HepG2 (cell line): Measurements from ENCODE around the gene PCNT. TPM values are rescaled to one million over a fixed set of nuclear protein-coding genes. Genes with fewer than 3 reads are reported as not detected.

Source experiments
- ATAC-seq: fragments of 200-7000 bp; cut with Tn5 transposase; 3 replicates; pipeline ENCODE4 v1.9.1; 2020; ENCODE audit warnings: mild to moderate bottlenecking, moderate library complexity
- BruUV-seq: library from RNA; stranded (reverse); fragments of 400-500 nt; replicated peaks from 2 replicates; lab custom pipeline; 2021; lab: Mats Ljungman, UMichigan
- CTCF ChIA-PET: fragments of 300-600 bp; formaldehyde crosslinking; extraction: SDS; loops from one replicate; lab custom pipeline; 2021; ENCODE audit warnings: low total read pairs, inconsistent platforms, low intra/inter-chr PET ratio; lab: Yijun Ruan, JAX
- POLR2A ChIA-PET: fragments of 350-600 bp; sonication (Branson Sonifier 250); formaldehyde crosslinking; loops from one replicate; lab custom pipeline; 2020; ENCODE audit warnings: antibody characterized with exemption, inconsistent platforms; lab: Yijun Ruan, JAX
- DNase-seq: peaks from one replicate; pipeline ENCODE4 v3.0.0-alpha.2; 2015; ENCODE audit warnings: low spot score
- FAIRE-seq: peaks from 3 replicates; lab custom pipeline; 2011; peaks lifted over from hg19 to GRCh38; lab: Jason Lieb, UNC
- H2AFZ ChIP-seq: one replicate; pipeline ENCODE4 v1.6.1; 2011; ENCODE audit warnings: low read length, inconsistent platforms
- H3K27ac ChIP-seq: fragments of 300-600 bp; 3 replicates; pipeline ENCODE4 v1.8.0; 2011; ENCODE audit warnings: mixed run types, mild to moderate bottlenecking, mixed read lengths, low read length, inconsistent platforms; ENCODE audit not compliant: insufficient read depth; ENCODE audit errors: extremely low read length
- H3K27me3 ChIP-seq, 2 experiments: fragments of 200-600 bp in 1 of 2; 2 replicates in 1 of 2; 3 replicates in 1 of 2; pipeline versions ENCODE4 v1.6.0 to v1.8.0; 2011; ENCODE audit warnings: low read length in 2 of 2, mild to moderate bottlenecking in 2 of 2, moderate library complexity in 2 of 2, inconsistent platforms in 1 of 2; ENCODE audit not compliant: insufficient read depth in 2 of 2, control insufficient read depth in 1 of 2
- H3K36me3 ChIP-seq, 2 experiments: fragments of 200-600 bp in 1 of 2; replicated peaks in 1 of 2; 2 replicates in 1 of 2; 3 replicates in 1 of 2; pipeline versions ENCODE4 v1.5.1 to v1.8.0; 2011; ENCODE audit warnings: low read length in 2 of 2, inconsistent platforms in 1 of 2; ENCODE audit not compliant: insufficient read depth in 2 of 2, control insufficient read depth in 1 of 2
- H3K4me1 ChIP-seq: 2 replicates; pipeline ENCODE4 v1.5.1; 2012; ENCODE audit warnings: low read length, inconsistent platforms; ENCODE audit not compliant: insufficient read depth
- H3K4me2 ChIP-seq: 2 replicates; pipeline ENCODE4 v1.6.0; 2011; ENCODE audit warnings: low read depth, low read length, inconsistent platforms
- H3K4me3 ChIP-seq, 3 experiments: fragments of 200-600 bp in 1 of 3; sonication (generic), shearing (Covaris generic) in 1 of 3; replicated peaks in 1 of 3; 2 replicates each; pipeline ENCODE4 v1.5.1; 2011 to 2016; ENCODE audit warnings: low read length in 3 of 3, inconsistent platforms in 2 of 3, low read depth in 2 of 3, mild to moderate bottlenecking in 2 of 3, control low read depth in 1 of 3, mixed read lengths in 1 of 3; ENCODE audit not compliant: insufficient read depth in 1 of 3
- H3K79me2 ChIP-seq: one replicate; pipeline ENCODE4 v1.6.1; 2011; ENCODE audit warnings: low read length, inconsistent platforms; ENCODE audit not compliant: insufficient read depth
- H3K9ac ChIP-seq: 2 replicates; pipeline ENCODE4 v1.6.0; 2011; ENCODE audit warnings: mild to moderate bottlenecking, low read depth, low read length, inconsistent platforms; ENCODE audit not compliant: insufficient read depth
- H3K9me3 ChIP-seq: 2 replicates; pipeline ENCODE4 v1.5.1; 2012; ENCODE audit warnings: mild to moderate bottlenecking, low read length
- H4K20me1 ChIP-seq: 2 replicates; pipeline ENCODE4 v1.6.0; 2011; ENCODE audit warnings: inconsistent platforms, mild to moderate bottlenecking, low read length, moderate library complexity; ENCODE audit not compliant: insufficient read depth
- ARNTL ChIP-seq: sonication (generic); formaldehyde crosslinking; IDR thresholded peaks from 2 replicates; pipeline ENCODE4 v1.4.0; 2020; ENCODE audit warnings: mild to moderate bottlenecking, missing genetic modification reagents
- GFI1 ChIP-seq: sonication (generic); formaldehyde crosslinking; IDR thresholded peaks from 2 replicates; pipeline ENCODE4 v1.5.0; 2020; ENCODE audit warnings: missing genetic modification reagents, mild to moderate bottlenecking, borderline replicate concordance
- HHEX ChIP-seq: IDR thresholded peaks from 2 replicates; pipeline ENCODE4 v1.6.1; 2016; ENCODE audit warnings: control low read depth
- HINFP ChIP-seq: sonication (generic); formaldehyde crosslinking; IDR thresholded peaks from 2 replicates; pipeline ENCODE4 v1.4.0; 2020; ENCODE audit warnings: low read depth, mild to moderate bottlenecking, missing genetic modification reagents
- HNRNPLL ChIP-seq: fragments of 200-400 bp; formaldehyde crosslinking; IDR thresholded peaks from 2 replicates; pipeline ENCODE4 v1.6.1; 2017; ENCODE audit warnings: mild to moderate bottlenecking, low read depth, low read length; ENCODE audit not compliant: poor library complexity, severe bottlenecking
- KLF13 ChIP-seq: sonication (generic); formaldehyde crosslinking; IDR thresholded peaks from 2 replicates; pipeline ENCODE4 v1.4.0; 2020; ENCODE audit warnings: mild to moderate bottlenecking, missing genetic modification reagents
- MAF1 ChIP-seq: sonication (generic); formaldehyde crosslinking; IDR thresholded peaks from 2 replicates; pipeline ENCODE4 v1.5.0; 2020; ENCODE audit warnings: missing genetic modification reagents, borderline replicate concordance
- PAF1 ChIP-seq: IDR thresholded peaks from 2 replicates; pipeline ENCODE4 v1.6.1; 2016; ENCODE audit warnings: missing genetic modification reagents, missing compliant biosample characterization
- SALL2 ChIP-seq: sonication (generic); formaldehyde crosslinking; IDR thresholded peaks from 2 replicates; pipeline ENCODE4 v1.8.1; 2023; ENCODE audit warnings: mild to moderate bottlenecking, missing genetic modification reagents, inconsistent platforms
- THAP11 ChIP-seq: IDR thresholded peaks from 2 replicates; pipeline ENCODE4 v1.6.1; 2016; ENCODE audit warnings: missing biosample characterization, missing genetic modification reagents
- TP53 ChIP-seq: sonication (generic); formaldehyde crosslinking; conservative IDR thresholded peaks from 2 replicates; pipeline ENCODE4 v1.4.0; 2020; ENCODE audit warnings: missing genetic modification reagents
- ZBTB20 ChIP-seq: sonication (generic); formaldehyde crosslinking; IDR thresholded peaks from 2 replicates; pipeline ENCODE4 v1.8.1; 2023; ENCODE audit warnings: missing genetic modification reagents, low read depth, mild to moderate bottlenecking, borderline replicate concordance
- ZBTB7B ChIP-seq: sonication (generic); formaldehyde crosslinking; IDR thresholded peaks from 2 replicates; pipeline ENCODE4 v1.4.0; 2020; ENCODE audit warnings: missing genetic modification reagents
- ZNF567 ChIP-seq: sonication (generic); formaldehyde crosslinking; IDR thresholded peaks from 2 replicates; pipeline ENCODE4 v1.8.1; 2023; ENCODE audit warnings: mild to moderate bottlenecking, missing genetic modification reagents, borderline replicate concordance
- ZNF678 ChIP-seq: sonication (generic); formaldehyde crosslinking; IDR thresholded peaks from 2 replicates; pipeline ENCODE4 v1.4.0; 2020; ENCODE audit warnings: mild to moderate bottlenecking, missing genetic modification reagents
- WGBS: methylation state at CpG from one replicate; pipeline ENCODE4 v1.1.6; 2017; ENCODE audit warnings: low lambda C conversion rate; 5-methylcytosine and 5-hydroxymethylcytosine counted together
- in situ Hi-C: cut with HindIII; loops from 2 replicates; pipeline ENCODE4 v1.10.0; 2017; ENCODE audit warnings: low pct_unique_long_range_greater_than_20kb; ENCODE audit not compliant: extremely low pct_ligation_motif_present
- intact Hi-C: fragments of 100-400 bp; cut with micrococcal nuclease; formaldehyde crosslinking; loops from one replicate; pipeline ENCODE4 v1.10.0; 2022; ENCODE audit not compliant: unreplicated experiment
- polyA plus RNA-seq, 8 experiments: library from polyadenylated mRNA; depleted of rRNA in 3 of 8; stranded (reverse) in 7 of 8; unstranded in 1 of 8; fragments of >200 nt; fragmentation: Illumina TruSeq in 4 of 8; extraction: Trizol in 4 of 8; gene quantifications; 2 replicates each; pipeline versions ENCODE4 v1.2.1 to v1.2.3, GENCODE V29; 2011 to 2016; ENCODE audit warnings: low read depth in 4 of 8, missing spikeins in 1 of 8, mixed read lengths in 1 of 8; ENCODE audit not compliant: insufficient read depth in 1 of 8
- total RNA-seq, 5 experiments: library from RNA; depleted of rRNA; stranded (reverse); fragments of >200 nt; fragmentation: Illumina TruSeq; extraction: Trizol; gene quantifications; 2 replicates each; pipeline ENCODE4 v1.2.3, GENCODE V29; 2016; ENCODE audit warnings: low read depth in 1 of 5
- TF ChIP-seq, protein P1 (sequence below): sonication (generic); formaldehyde crosslinking; IDR thresholded peaks from 2 replicates; pipeline ENCODE4 v1.9.0; 2021; ENCODE audit warnings: missing genetic modification reagents, borderline replicate concordance
- TF ChIP-seq, protein P2 (sequence below): sonication (generic); formaldehyde crosslinking; IDR thresholded peaks from 2 replicates; pipeline ENCODE4 v1.4.0; 2020; ENCODE audit warnings: mild to moderate bottlenecking, low read depth, missing genetic modification reagents

The PCNT gene
- total and polyA plus RNA-seq, 2 of the 13 experiments (the other 11 are each of a cell fraction or from before 2014, with no cell fraction given), result 5.6 to 12.4 TPM

DNA sequence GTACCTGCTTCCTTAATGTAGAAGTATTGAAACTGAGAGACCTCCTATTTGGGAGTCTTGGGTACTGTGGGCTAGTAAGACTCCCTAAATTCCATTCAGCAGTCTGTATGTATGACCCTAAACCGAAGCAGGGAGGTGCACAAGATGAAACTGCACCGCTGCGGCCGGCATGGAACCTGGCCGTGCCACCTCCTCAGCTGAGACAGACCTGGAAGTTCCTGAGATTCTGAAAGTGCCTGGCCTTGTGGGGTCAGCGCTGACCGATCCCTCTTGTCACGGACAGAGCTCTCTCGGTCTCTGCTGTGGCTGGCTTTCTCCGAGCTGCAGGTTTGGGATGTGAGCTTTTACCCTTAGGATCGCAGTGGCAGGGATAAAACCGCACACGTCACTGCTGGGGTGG is 27.0 kb downstream of the PCNT start:
- FAIRE-seq, result no peak
- H3K4me1 ChIP-seq, result no peaks in the 10 kb centered on the region
- in situ Hi-C loops, result no loop called here
- no TSS peak for BruUV-seq
- H2AFZ ChIP-seq, result no peak overlapping the region
- no peaks in the 10 kb centered on the region for H3K79me2 ChIP-seq
- no peak for ATAC-seq
- H3K27me3 ChIP-seq, result no peaks in the 10 kb centered on the region; a peak in 1 of 5 replicates
- ChIA-PET CTCF (no interaction called here), POLR2A (no interaction called here)
- H3K4me2 ChIP-seq, result no peak overlapping the region
- peaks cover 47 to 88% of the 10 kb centered on the region in 2 experiments for H3K36me3 ChIP-seq
- no peak for TF ChIP-seq ZNF567
- no peak for TF ChIP-seq MAF1 (CRISPR knock-in tag)
- TF ChIP-seq, protein P1, sequence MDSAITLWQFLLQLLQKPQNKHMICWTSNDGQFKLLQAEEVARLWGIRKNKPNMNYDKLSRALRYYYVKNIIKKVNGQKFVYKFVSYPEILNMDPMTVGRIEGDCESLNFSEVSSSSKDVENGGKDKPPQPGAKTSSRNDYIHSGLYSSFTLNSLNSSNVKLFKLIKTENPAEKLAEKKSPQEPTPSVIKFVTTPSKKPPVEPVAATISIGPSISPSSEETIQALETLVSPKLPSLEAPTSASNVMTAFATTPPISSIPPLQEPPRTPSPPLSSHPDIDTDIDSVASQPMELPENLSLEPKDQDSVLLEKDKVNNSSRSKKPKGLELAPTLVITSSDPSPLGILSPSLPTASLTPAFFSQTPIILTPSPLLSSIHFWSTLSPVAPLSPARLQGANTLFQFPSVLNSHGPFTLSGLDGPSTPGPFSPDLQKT, result no peak
- no peak for TF ChIP-seq ZBTB20
- 94% methylated on average over 4 of the region's 13 CpGs for WGBS
- H3K4me3 ChIP-seq, result no peak overlapping the region
- DNase-seq, result no peak
- H4K20me1 ChIP-seq, result no peaks in the 10 kb centered on the region; the same call in 1 of the 2 replicates
- intact Hi-C loops, result no loop called here
- H3K9me3 ChIP-seq, result no peaks in the 10 kb centered on the region
- H3K9ac ChIP-seq, result no peak overlapping the region
- no peak overlapping the region for H3K27ac ChIP-seq

- POLR2A ChIA-PET, result no interaction called here
- in situ Hi-C loops (no loop called here), intact Hi-C loops (no loop called here)
- H3K36me3 ChIP-seq, result peaks cover 43 to 81% of the 10 kb centered on the region in 2 experiments
- H2AFZ ChIP-seq, result no peak overlapping the region
- no peak overlapping the region for H3K4me2 ChIP-seq
- H3K27ac ChIP-seq, result no peak overlapping the region
- FAIRE-seq (no peak), DNase-seq (no peak), ATAC-seq (no peak)
- BruUV-seq, result no TSS peak
- CTCF ChIA-PET, result no interaction called here
- H3K4me1 ChIP-seq, result no peaks in the 10 kb centered on the region
- no peaks in the 10 kb centered on the region; a peak in 1 of 5 replicates for H3K27me3 ChIP-seq
- WGBS, result 92% methylated on average over 1 of the region's 11 CpGs
- H3K9me3 ChIP-seq, result no peaks in the 10 kb centered on the region
- H4K20me1 ChIP-seq, result no peaks in the 10 kb centered on the region; the same call in 1 of the 2 replicates
- H3K4me3 ChIP-seq, result no peak overlapping the region
- no peaks in the 10 kb centered on the region for H3K79me2 ChIP-seq
- H3K9ac ChIP-seq, result no peak overlapping the region
- TF ChIP-seq KLF13 (no peak), HNRNPLL (no peak), THAP11 (CRISPR knock-in tag) (no peak), ZNF678 (no peak), SALL2 (no peak), HHEX (no peak), ZBTB7B (CRISPR knock-in tag) (no peak), GFI1 (CRISPR knock-in tag) (no peak), TP53 (CRISPR knock-in tag) (no peak), PAF1 (CRISPR knock-in tag) (no peak), ARNTL (CRISPR knock-in tag) (no peak), HINFP (CRISPR knock-in tag) (no peak)
- TF ChIP-seq, protein P2, sequence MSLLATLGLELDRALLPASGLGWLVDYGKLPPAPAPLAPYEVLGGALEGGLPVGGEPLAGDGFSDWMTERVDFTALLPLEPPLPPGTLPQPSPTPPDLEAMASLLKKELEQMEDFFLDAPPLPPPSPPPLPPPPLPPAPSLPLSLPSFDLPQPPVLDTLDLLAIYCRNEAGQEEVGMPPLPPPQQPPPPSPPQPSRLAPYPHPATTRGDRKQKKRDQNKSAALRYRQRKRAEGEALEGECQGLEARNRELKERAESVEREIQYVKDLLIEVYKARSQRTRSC (CRISPR knock-in tag), result no peak
These were observed 27.7 kb downstream of the PCNT start for GRCh38 chr21:46351476-46352163.
